PC-3 (cell line): ENCODE data around the gene KIAA1328.

Experiments used
- CTCF ChIP-seq: fragments of 300-600 bp; sonication (generic); conservative IDR thresholded peaks from 2 replicates; pipeline ENCODE4 v1.5.1; 2017; ENCODE audit warnings: antibody characterized with exemption, low read depth, mild to moderate bottlenecking, low read length
- EZH2 ChIP-seq: fragments of 300-600 bp; sonication (generic); IDR thresholded peaks from one replicate; pipeline ENCODE4 v1.6.1; 2017; ENCODE audit warnings: antibody characterized with exemption, mild to moderate bottlenecking, low read length; ENCODE audit not compliant: unreplicated experiment
- EZH2phosphoT487 ChIP-seq: fragments of 300-600 bp; sonication (generic); IDR thresholded peaks from 2 replicates; pipeline ENCODE4 v1.6.1; 2018; ENCODE audit warnings: mild to moderate bottlenecking, antibody characterized with exemption, low read length, borderline replicate concordance

DNA sequence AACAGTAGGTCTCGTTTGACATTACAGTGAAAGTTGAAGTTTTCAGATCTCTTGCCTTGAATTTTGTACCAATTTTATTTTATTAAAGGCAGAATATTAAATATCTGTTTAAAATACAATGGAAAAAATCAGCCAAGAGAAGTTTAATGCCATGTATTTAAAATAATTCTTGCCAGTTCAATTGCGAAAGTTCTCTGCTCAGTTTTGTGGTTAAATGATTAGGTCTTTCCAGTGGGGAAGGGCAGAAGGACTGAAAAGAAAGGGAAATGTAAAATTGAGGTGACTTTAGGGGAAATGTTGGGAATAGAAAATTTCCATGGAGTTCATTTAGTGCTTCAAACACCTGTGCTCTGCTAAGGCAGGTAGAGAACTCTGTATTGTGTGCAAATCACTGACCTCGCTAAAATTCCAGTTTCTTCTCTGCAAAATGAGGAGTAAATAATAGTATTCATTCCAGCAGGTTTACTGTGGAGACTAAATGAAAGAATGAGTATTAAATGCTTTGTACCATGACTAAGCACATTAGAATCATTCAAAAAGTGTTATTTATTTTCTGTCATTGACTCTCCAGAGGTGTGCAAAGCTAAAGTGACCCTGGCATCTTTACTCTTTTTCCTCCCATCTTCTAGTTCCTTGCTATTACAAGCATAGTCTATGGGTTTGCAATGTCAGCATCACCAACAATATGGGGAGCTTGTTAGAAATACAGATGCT lies 74.4 kb downstream of the KIAA1328 start:
- TF ChIP-seq CTCF: no peak
- no peak for TF ChIP-seq EZH2
- no peak for TF ChIP-seq EZH2phosphoT487
